ENCODE measurements around the gene ACSL1.

ACSL1 gene

GRCh38 chr4:184818216-184818564 lies 7.6 kb downstream of the ACSL1 start:
- no peak overlapping the region for H3K4me3 ChIP-seq (ENCODE audit: low read length)
- no peak for TF ChIP-seq CTCF (conservative IDR thresholded peaks at IDR 0.05; ENCODE audit: low read depth, low read length)
- no peak for DNase-seq (ENCODE audit: low read depth)

- no peak for TF ChIP-seq CTCF (conservative IDR thresholded peaks at IDR 0.05; ENCODE audit: low read depth, low read length)
- no peak overlapping the region for H3K4me3 ChIP-seq (ENCODE audit: low read length)
- no peak for DNase-seq (ENCODE audit: low read depth)
Measured at GRCh38 chr4:184817494-184818215, 8.1 kb downstream of the ACSL1 start.

GRCh38 chr4:184816962-184817361 lies 8.8 kb downstream of the ACSL1 start:
- H3K4me3 ChIP-seq (ENCODE audit: low read length), result no peak overlapping the region
- DNase-seq (ENCODE audit: low read depth), result no peak
- TF ChIP-seq CTCF (conservative IDR thresholded peaks at IDR 0.05; ENCODE audit: low read depth, low read length), result no peak

GRCh38 chr4:184815046-184815877 lies 10.5 kb downstream of the ACSL1 start:
- DNase-seq (ENCODE audit: low read depth), result no peak
- peak overlapping the region; percentile 5 for H3K4me3 ChIP-seq (ENCODE audit: low read length)
- no peak for TF ChIP-seq CTCF (conservative IDR thresholded peaks at IDR 0.05; ENCODE audit: low read depth, low read length)

- no peak for TF ChIP-seq CTCF (conservative IDR thresholded peaks at IDR 0.05; ENCODE audit: low read depth, low read length)
- DNase-seq (ENCODE audit: low read depth), result no peak
- peak overlapping the region; percentile 5 for H3K4me3 ChIP-seq (ENCODE audit: low read length)
Measured at GRCh38 chr4:184814686-184815045, 11.1 kb downstream of the ACSL1 start.

- no peak overlapping the region for H3K4me3 ChIP-seq (ENCODE audit: low read length)
- DNase-seq (ENCODE audit: low read depth), result no peak
Measured at GRCh38 chr4:184812651-184813181, 13.1 kb downstream of the ACSL1 start.

More at GRCh38 chr4:184812651-184813181, 13.1 kb downstream of the ACSL1 start:
- TF ChIP-seq CTCF (conservative IDR thresholded peaks at IDR 0.05; ENCODE audit: low read depth, low read length), result no peak
